HG02623 (cell line): ENCODE results near the gene BEAN1.

Experiments
- ATAC-seq: cut with Tn5 transposase; IDR thresholded peaks from one replicate; pipeline ENCODE4 v1.9.1; 2021; ENCODE audit warnings: moderate library complexity; ENCODE audit not compliant: unreplicated experiment

The BEAN1 gene

GRCh38 chr16:66418165-66418962, 8.7 kb upstream of the BEAN1 start:
- ATAC-seq: no peak

GRCh38 chr16:66419527-66419926, 7.6 kb upstream of the BEAN1 start:
- ATAC-seq: no peak

- no peak for ATAC-seq
These were observed 6.7 kb upstream of the BEAN1 start for GRCh38 chr16:66420396-66420795.

GRCh38 chr16:66421891-66422290, 5.2 kb upstream of the BEAN1 start:
- no peak for ATAC-seq

GRCh38 chr16:66422366-66422765, 4.7 kb upstream of the BEAN1 start:
- no peak for ATAC-seq

GRCh38 chr16:66423177-66423576, 3.9 kb upstream of the BEAN1 start:
- no peak for ATAC-seq

GRCh38 chr16:66425651-66426050, 1.4 kb upstream of the BEAN1 start:
- ATAC-seq: no peak

- ATAC-seq: no peak
These were observed 721 bp upstream of the BEAN1 start for GRCh38 chr16:66426112-66427035.

GRCh38 chr16:66427871-66428681, 981 bp downstream of the BEAN1 start:
- ATAC-seq: no peak

- no peak for ATAC-seq
These were observed 1.7 kb downstream of the BEAN1 start for GRCh38 chr16:66428682-66429251.

GRCh38 chr16:66429290-66429962, 2.3 kb downstream of the BEAN1 start:
- no peak for ATAC-seq

GRCh38 chr16:66430214-66430613, 3.1 kb downstream of the BEAN1 start:
- no peak for ATAC-seq

- ATAC-seq: no peak
These were observed 4.7 kb downstream of the BEAN1 start for GRCh38 chr16:66431760-66432159.

- ATAC-seq: no peak
These were observed 5.3 kb downstream of the BEAN1 start for GRCh38 chr16:66432429-66432828.

GRCh38 chr16:66434619-66435430, 7.7 kb downstream of the BEAN1 start:
- ATAC-seq: no peak

GRCh38 chr16:66435896-66436295, 8.8 kb downstream of the BEAN1 start:
- ATAC-seq: no peak

GRCh38 chr16:66437391-66437945, 10.4 kb downstream of the BEAN1 start:
- no peak for ATAC-seq

- ATAC-seq: no peak
These were observed 11.4 kb downstream of the BEAN1 start for GRCh38 chr16:66438536-66438935.
